NCI-H774 (cell line): ENCODE data around the gene PTPN18.
"Not testable (repeated sequence)": the region's sequence is repeated elsewhere in the genome, so short reads cannot be mapped to it uniquely, and the experiment has no call there.

ENCODE experiments used
- DNase-seq: peaks from one replicate; lab custom pipeline; 2025; lab: John Stamatoyannopoulos, UW

The PTPN18 gene

GRCh38 chr2:130381145-130381544, 25.3 kb downstream of the PTPN18 start:
- no peak for DNase-seq

GRCh38 chr2:130381619-130382018, 25.8 kb downstream of the PTPN18 start:
- no peak for DNase-seq

GRCh38 chr2:130382313-130382917, 26.6 kb downstream of the PTPN18 start:
- no peak for DNase-seq

- no peak for DNase-seq
Observed at GRCh38 chr2:130385709-130386108, 29.9 kb downstream of the PTPN18 start.

- no peak for DNase-seq
Observed at GRCh38 chr2:130387071-130387400, 31.2 kb downstream of the PTPN18 start.

- no peak for DNase-seq
Observed at GRCh38 chr2:130387804-130388203, 31.9 kb downstream of the PTPN18 start.

- DNase-seq: no peak
Observed at GRCh38 chr2:130388221-130388907, 32.5 kb downstream of the PTPN18 start.

GRCh38 chr2:130389358-130389757, 33.5 kb downstream of the PTPN18 start:
- no peak for DNase-seq

- DNase-seq: no peak
Observed at GRCh38 chr2:130389783-130390182, 33.9 kb downstream of the PTPN18 start.

GRCh38 chr2:130390460-130391057, 34.7 kb downstream of the PTPN18 start:
- no peak for DNase-seq

- peak; percentile 40 for DNase-seq
Observed at GRCh38 chr2:130391058-130391871, 35.4 kb downstream of the PTPN18 start.

GRCh38 chr2:130391872-130392670, 36.2 kb downstream of the PTPN18 start:
- no peak for DNase-seq

GRCh38 chr2:130393318-130393910, 37.6 kb downstream of the PTPN18 start:
- DNase-seq: no peak

GRCh38 chr2:130406280-130406679, 50.4 kb downstream of the PTPN18 start:
- DNase-seq: not testable (repeated sequence)

- not testable (repeated sequence) for DNase-seq
Observed at GRCh38 chr2:130416693-130417092, 60.8 kb downstream of the PTPN18 start.

GRCh38 chr2:130418845-130419244, 63.0 kb downstream of the PTPN18 start:
- DNase-seq: not testable (repeated sequence)
